Cardiac muscle cell (in vitro differentiated cells and primary cell): ENCODE measurements around the gene PSMD11. TPM values are rescaled to one million over a fixed set of nuclear protein-coding genes. Genes with fewer than 3 reads are reported as not detected.

Experiments
- DNase-seq, 2 donors: peaks; one replicate each; pipeline versions ENCODE4 v3.0.0 to v3.0.0-alpha.2; 2010 to 2017; ENCODE audit warnings: low read depth in 1 of 2, low spot score in 1 of 2
- H3K27ac ChIP-seq: fragments of 200-600 bp; sonication (generic); 2 replicates; pipeline ENCODE4 v1.5.1; 2016
- H3K27me3 ChIP-seq: fragments of 200-600 bp; sonication (generic); 2 replicates; pipeline ENCODE4 v1.6.0; 2016; ENCODE audit warnings: control low read depth
- H3K36me3 ChIP-seq: fragments of 200-600 bp; sonication (generic); 2 replicates; pipeline ENCODE4 v1.5.1; 2016; ENCODE audit warnings: control low read depth
- H3K4me1 ChIP-seq: fragments of 200-600 bp; sonication (generic); 2 replicates; pipeline ENCODE4 v1.8.1; 2017; ENCODE audit warnings: low read depth, mild to moderate bottlenecking, mixed run types
- H3K4me3 ChIP-seq: fragments of 200-600 bp; sonication (generic); 2 replicates; pipeline ENCODE4 v1.5.1; 2016; ENCODE audit warnings: mild to moderate bottlenecking
- H3K9me3 ChIP-seq: fragments of 200-600 bp; sonication (generic); 2 replicates; pipeline ENCODE4 v1.5.1; 2017; ENCODE audit warnings: low read depth, mild to moderate bottlenecking, control low read depth
- CTCF ChIP-seq: IDR thresholded peaks from 2 replicates; pipeline ENCODE4 v1.5.1; 2012; ENCODE audit warnings: low read depth, mild to moderate bottlenecking, low read length
- polyA plus RNA-seq: library from polyadenylated mRNA; unstranded; fragments of >200 nt; fragmentation: Nextera tagmentation; extraction: Ambion mirVana; gene quantifications from 2 replicates; pipeline ENCODE4 v1.2.1, GENCODE V29; 2016
- total RNA-seq: library from RNA; depleted of rRNA; stranded (reverse); fragments of >200 nt; gene quantifications from 2 replicates; pipeline ENCODE4 v1.2.3, GENCODE V29; 2016

The PSMD11 gene
- total and polyA plus RNA-seq, 2 experiments from 2014 or later: 28.7 to 143 TPM

- H3K27ac ChIP-seq: no peak overlapping the region
- H3K4me3 ChIP-seq: no peak overlapping the region
- no peaks in the 10 kb centered on the region for H3K36me3 ChIP-seq
- H3K9me3 ChIP-seq: no peaks in the 10 kb centered on the region
- DNase-seq: no peak
- no peaks in the 10 kb centered on the region for H3K27me3 ChIP-seq
- no peak for TF ChIP-seq CTCF
- peaks cover 12% of the 10 kb centered on the region for H3K4me1 ChIP-seq
These were observed 43.9 kb downstream of the PSMD11 start for GRCh38 chr17:32488177-32488542.

- no peak for DNase-seq
- Histone ChIP-seq H3K27ac (no peak overlapping the region), H3K36me3 (no peaks in the 10 kb centered on the region), H3K4me3 (no peak overlapping the region), H3K9me3 (no peaks in the 10 kb centered on the region), H3K4me1 (peaks cover 11% of the 10 kb centered on the region), H3K27me3 (no peaks in the 10 kb centered on the region)
- no peak for TF ChIP-seq CTCF
These were observed 44.4 kb downstream of the PSMD11 start for GRCh38 chr17:32488604-32489180.

- DNase-seq: no peak
- no peaks in the 10 kb centered on the region for H3K27me3 ChIP-seq
- TF ChIP-seq CTCF: no peak
- H3K27ac ChIP-seq: no peak overlapping the region
- no peaks in the 10 kb centered on the region for H3K9me3 ChIP-seq
- H3K36me3 ChIP-seq: no peaks in the 10 kb centered on the region
- peaks cover 5% of the 10 kb centered on the region for H3K4me1 ChIP-seq
- no peak overlapping the region for H3K4me3 ChIP-seq
These were observed 45.2 kb downstream of the PSMD11 start for GRCh38 chr17:32489320-32490100.

GRCh38 chr17:32490101-32490482 is 45.8 kb downstream of the PSMD11 start:
- Histone ChIP-seq H3K9me3 (no peaks in the 10 kb centered on the region), H3K4me1 (peaks cover 5% of the 10 kb centered on the region), H3K4me3 (no peak overlapping the region), H3K36me3 (no peaks in the 10 kb centered on the region), H3K27me3 (no peaks in the 10 kb centered on the region), H3K27ac (no peak overlapping the region)
- no peak for DNase-seq
- TF ChIP-seq CTCF: no peak

- Histone ChIP-seq H3K27ac (no peak overlapping the region), H3K4me3 (no peak overlapping the region), H3K4me1 (peaks cover 21% of the 10 kb centered on the region), H3K27me3 (no peaks in the 10 kb centered on the region), H3K36me3 (no peaks in the 10 kb centered on the region), H3K9me3 (no peaks in the 10 kb centered on the region)
- no peak for DNase-seq
- no peak for TF ChIP-seq CTCF
These were observed 47.3 kb downstream of the PSMD11 start for GRCh38 chr17:32491371-32492263.
